ENCODE data around the gene DMAC1.

- no peak for TF ChIP-seq CTCF (IDR thresholded peaks at IDR 0.05; ENCODE audit: low read depth, low read length)
- TF ChIP-seq POLR2A (IDR thresholded peaks at IDR 0.05; ENCODE audit: extremely low read depth, insufficient read length): no peak
- TF ChIP-seq MYC (IDR thresholded peaks at IDR 0.05; ENCODE audit: low read depth, low read length): no peak
- no peak for TF ChIP-seq MAX (IDR thresholded peaks at IDR 0.05; ENCODE audit: low read depth, low read length)
Measured at GRCh38 chr9:7785813-7786212, 13.8 kb downstream of the DMAC1 start.

Data from NB4 (cell line).